ENCODE results near the gene RCC1. TPM values are rescaled to one million over a fixed set of nuclear protein-coding genes. Genes with fewer than 3 reads are reported as not detected.
A peak's percentile ranks its signal among the peaks of the same experiment; 100 is the strongest.
"Not testable (repeated sequence)": the region's sequence is repeated elsewhere in the genome, so short reads cannot be mapped to it uniquely, and the experiment has no call there.

RCC1 gene
- polyA plus RNA-seq, 1 of the 3 experiments (the other 2 are of a cell fraction), result 61.0 TPM

- DNase-seq; H2AFZ ChIP-seq (ENCODE audit: low read depth); H3K9ac ChIP-seq; H3K27me3 ChIP-seq (ENCODE audit: insufficient read depth); H3K4me2 ChIP-seq; H3K4me3 ChIP-seq (ENCODE audit: low read depth in 2 of 2, low read length in 1 of 2); H3K9me3 ChIP-seq; H3K9me2 ChIP-seq; POLR2A ChIA-PET: not testable (repeated sequence)
- TF ChIP-seq EP300 (IDR thresholded peaks at IDR 0.05; ENCODE audit: borderline replicate concordance in 1 of 2, low read depth in 1 of 2, low read length in 1 of 2), result 0 out of 4 replicates have a peak, but pooled peaks of 1 of the 2 experiments have one; percentile 4
- TF ChIP-seq, protein P1, sequence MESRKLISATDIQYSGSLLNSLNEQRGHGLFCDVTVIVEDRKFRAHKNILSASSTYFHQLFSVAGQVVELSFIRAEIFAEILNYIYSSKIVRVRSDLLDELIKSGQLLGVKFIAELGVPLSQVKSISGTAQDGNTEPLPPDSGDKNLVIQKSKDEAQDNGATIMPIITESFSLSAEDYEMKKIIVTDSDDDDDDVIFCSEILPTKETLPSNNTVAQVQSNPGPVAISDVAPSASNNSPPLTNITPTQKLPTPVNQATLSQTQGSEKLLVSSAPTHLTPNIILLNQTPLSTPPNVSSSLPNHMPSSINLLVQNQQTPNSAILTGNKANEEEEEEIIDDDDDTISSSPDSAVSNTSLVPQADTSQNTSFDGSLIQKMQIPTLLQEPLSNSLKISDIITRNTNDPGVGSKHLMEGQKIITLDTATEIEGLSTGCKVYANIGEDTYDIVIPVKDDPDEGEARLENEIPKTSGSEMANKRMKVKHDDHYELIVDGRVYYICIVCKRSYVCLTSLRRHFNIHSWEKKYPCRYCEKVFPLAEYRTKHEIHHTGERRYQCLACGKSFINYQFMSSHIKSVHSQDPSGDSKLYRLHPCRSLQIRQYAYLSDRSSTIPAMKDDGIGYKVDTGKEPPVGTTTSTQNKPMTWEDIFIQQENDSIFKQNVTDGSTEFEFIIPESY (IDR thresholded peaks at IDR 0.05; ENCODE audit: borderline replicate concordance, low read depth), result 0 out of 2 replicates have a peak, but pooled peaks have one; percentile 6
- peaks cover 87% of the 10 kb centered on the region for H3F3A ChIP-seq (replicated peaks; ENCODE audit: insufficient read depth)
- H3K79me2 ChIP-seq (ENCODE audit: insufficient read depth), result peaks cover 13% of the 10 kb centered on the region
- H3K4me1 ChIP-seq (ENCODE audit: control insufficient read depth in 1 of 2, insufficient read depth in 2 of 2, low read depth in 1 of 2, low read length in 1 of 2), result peaks cover 9 to 21% of the 10 kb centered on the region in 2 experiments; a peak in 2 of 4 replicates
- peaks cover 24 to 46% of the 10 kb centered on the region in 2 experiments for H3K36me3 ChIP-seq (replicated peaks in 1 of 2; ENCODE audit: control insufficient read depth in 1 of 2, insufficient read depth in 2 of 2, low read length in 1 of 2)
- CTCF ChIA-PET, result interaction anchor here (0.9 to 4.6 kb wide), 3 partner anchors 67 to 363 kb away, joined by 3 to 46 read pairs (median 3); no protein-coding TSS in a partner anchor
- H4K20me1 ChIP-seq (ENCODE audit: insufficient read depth), result peaks cover 68% of the 10 kb centered on the region
- 79% methylated on average over 13 of the region's 13 CpGs for WGBS (ENCODE audit: low lambda C conversion rate)
- peak overlapping the region in 1 of 2 experiments; percentile 21; a peak in 1 of 4 replicates for H3K27ac ChIP-seq (ENCODE audit: low read depth in 2 of 2, low read length in 1 of 2)
Measured at GRCh38 chr1:28514445-28514933, 8.6 kb downstream of the RCC1 start.

- H3K27ac ChIP-seq (ENCODE audit: low read depth in 2 of 2, low read length in 1 of 2), result peak overlapping the region in 1 of 2 experiments; percentile 73; a peak in 1 of 4 replicates
- no peak for DNase-seq
- ChIA-PET CTCF (interaction anchor here (0.6 to 4.6 kb wide), 7 partner anchors 52 to 157 kb away, joined by 3 to 46 read pairs (median 4); no protein-coding TSS in a partner anchor), POLR2A (interaction anchor here (1.3 to 1.5 kb wide), 2 partner anchors 11 to 65 kb away, joined by 4 to 5 read pairs; no protein-coding TSS in a partner anchor)
- peaks cover 69% of the 10 kb centered on the region for H3F3A ChIP-seq (replicated peaks; ENCODE audit: insufficient read depth)
- no peak overlapping the region for H3K4me2 ChIP-seq
- H3K79me2 ChIP-seq (ENCODE audit: insufficient read depth), result peaks cover 31% of the 10 kb centered on the region
- WGBS (ENCODE audit: low lambda C conversion rate), result 100% methylated on average over 1 of the region's 1 CpG
- peaks cover 48% of the 10 kb centered on the region for H4K20me1 ChIP-seq (ENCODE audit: insufficient read depth)
- H3K9me3 ChIP-seq, result no peaks in the 10 kb centered on the region
- peaks cover 4 to 12% of the 10 kb centered on the region in 2 experiments; a peak in 2 of 4 replicates for H3K4me1 ChIP-seq (ENCODE audit: control insufficient read depth in 1 of 2, insufficient read depth in 2 of 2, low read depth in 1 of 2, low read length in 1 of 2)
- H3K36me3 ChIP-seq (replicated peaks in 1 of 2; ENCODE audit: control insufficient read depth in 1 of 2, insufficient read depth in 2 of 2, low read length in 1 of 2), result peaks cover 7 to 26% of the 10 kb centered on the region in 2 experiments
- no peaks in the 10 kb centered on the region for H3K9me2 ChIP-seq
- no peak overlapping the region for H2AFZ ChIP-seq (ENCODE audit: low read depth)
- no peaks in the 10 kb centered on the region for H3K27me3 ChIP-seq (ENCODE audit: insufficient read depth)
- no peak overlapping the region for H3K4me3 ChIP-seq (ENCODE audit: low read depth in 2 of 2, low read length in 1 of 2)
- TF ChIP-seq PBX3 (IDR thresholded peaks at IDR 0.05) (no peak), POLR2AphosphoS5 (IDR thresholded peaks at IDR 0.05; ENCODE audit: low read depth, low read length) (peak; percentile 40; the same call in 1 of the 2 replicates)
- H3K9ac ChIP-seq, result no peak overlapping the region
Measured at GRCh38 chr1:28516518-28516956, 10.7 kb downstream of the RCC1 start.

- Histone ChIP-seq H3K27ac (ENCODE audit: low read depth in 2 of 2, low read length in 1 of 2) (peak overlapping the region; percentile 31 to 73), H3K36me3 (replicated peaks in 1 of 2; ENCODE audit: control insufficient read depth in 1 of 2, insufficient read depth in 2 of 2, low read length in 1 of 2) (peaks cover 0 to 15% of the 10 kb centered on the region in 2 experiments), H4K20me1 (ENCODE audit: insufficient read depth) (peaks cover 37% of the 10 kb centered on the region), H3K27me3 (ENCODE audit: insufficient read depth) (no peaks in the 10 kb centered on the region), H3K4me1 (ENCODE audit: control insufficient read depth in 1 of 2, insufficient read depth in 2 of 2, low read depth in 1 of 2, low read length in 1 of 2) (peaks cover 4 to 12% of the 10 kb centered on the region in 2 experiments; a peak in 2 of 4 replicates), H3K9me3 (no peaks in the 10 kb centered on the region), H3K9ac (no peak overlapping the region; the same call in 1 of the 2 replicates), H3K4me2 (peak overlapping the region; percentile 75), H3K79me2 (ENCODE audit: insufficient read depth) (peaks cover 42% of the 10 kb centered on the region), H3F3A (replicated peaks; ENCODE audit: insufficient read depth) (peaks cover 59% of the 10 kb centered on the region), H3K9me2 (no peaks in the 10 kb centered on the region), H2AFZ (ENCODE audit: low read depth) (no peak overlapping the region), H3K4me3 (ENCODE audit: low read depth in 2 of 2, low read length in 1 of 2) (peak overlapping the region; percentile 59 to 70)
- 31% methylated on average over 7 of the region's 7 CpGs for WGBS (ENCODE audit: low lambda C conversion rate)
- CTCF ChIA-PET, result interaction anchor here (0.6 to 4.6 kb wide), 13 partner anchors 14 to 517 kb away, joined by 3 to 46 read pairs (median 4); no protein-coding TSS in a partner anchor
- peak; percentile 43 for DNase-seq
- POLR2A ChIA-PET, result interaction anchor here (1.3 to 1.9 kb wide), 3 partner anchors 10 to 64 kb away, joined by 4 to 21 read pairs (median 4); no protein-coding TSS in a partner anchor
- no peak for TF ChIP-seq FOSL2 (IDR thresholded peaks at IDR 0.05; ENCODE audit: borderline replicate concordance, low read depth)
- TF ChIP-seq TCF12 (IDR thresholded peaks at IDR 0.05), result no peak
- TF ChIP-seq NFIC (IDR thresholded peaks at IDR 0.05; ENCODE audit: borderline replicate concordance), result no peak
- TF ChIP-seq REST (IDR thresholded peaks at IDR 0.05; ENCODE audit: low read depth, low read length), result no peak
- no peak for TF ChIP-seq FOXM1 (IDR thresholded peaks at IDR 0.05; ENCODE audit: low read depth)
- no peak for TF ChIP-seq EZH2phosphoT487 (IDR thresholded peaks at IDR 0.05; ENCODE audit: borderline replicate concordance, low read depth)
- no peak for TF ChIP-seq SIN3A (IDR thresholded peaks at IDR 0.05; ENCODE audit: borderline replicate concordance, low read depth, low read length)
- no peak for TF ChIP-seq EP300 (IDR thresholded peaks at IDR 0.05; ENCODE audit: borderline replicate concordance in 1 of 2, low read depth in 1 of 2, low read length in 1 of 2)
- TF ChIP-seq TEAD4 (IDR thresholded peaks at IDR 0.05; ENCODE audit: borderline replicate concordance, insufficient read depth), result no peak
- no peak for TF ChIP-seq YY1 (IDR thresholded peaks at IDR 0.05; ENCODE audit: low read depth)
Measured at GRCh38 chr1:28517649-28517999, 11.8 kb downstream of the RCC1 start.

Data from SK-N-SH (cell line).